Neural cell (in vitro differentiated cells): ENCODE measurements around the gene TBX2. TPM values are rescaled to one million over a fixed set of nuclear protein-coding genes. Genes with fewer than 3 reads are reported as not detected.

Source experiments
- H2AFZ ChIP-seq: fragments of 200-600, 300-800 bp; sonication (generic), shearing (Covaris generic); 2 replicates; pipeline ENCODE4 v1.6.0; 2014; ENCODE audit warnings: low read depth, mild to moderate bottlenecking, antibody characterized with exemption, low read length, moderate library complexity
- H3F3A ChIP-seq: fragments of 200-600 bp; shearing (Covaris generic); 2 replicates; pipeline ENCODE4 v1.6.1; 2016; ENCODE audit warnings: mild to moderate bottlenecking, moderate library complexity, mixed read lengths, antibody characterized with exemption, low read length; ENCODE audit not compliant: insufficient read depth, poor library complexity, severe bottlenecking
- H3K27ac ChIP-seq: fragments of 200-600, 300-800 bp; sonication (generic), shearing (Covaris generic); 2 replicates; pipeline ENCODE4 v1.5.1; 2014; ENCODE audit warnings: mild to moderate bottlenecking, low read length, moderate library complexity
- H3K27me3 ChIP-seq: fragments of 300-800, 200-600 bp; sonication (generic), shearing (Covaris generic); 2 replicates; pipeline ENCODE4 v1.6.0; 2014; ENCODE audit warnings: mild to moderate bottlenecking, low read depth, low read length, moderate library complexity; ENCODE audit not compliant: insufficient read depth
- H3K36me3 ChIP-seq: fragments of 300-800, 200-600 bp; sonication (generic), shearing (Covaris generic); 2 replicates; pipeline ENCODE4 v1.5.1; 2014; ENCODE audit warnings: mild to moderate bottlenecking, antibody characterized with exemption, low read length, moderate library complexity; ENCODE audit not compliant: insufficient read depth
- H3K4me2 ChIP-seq: fragments of 300-800, 200-600 bp; sonication (generic), shearing (Covaris generic); 2 replicates; pipeline ENCODE4 v1.6.0; 2014; ENCODE audit warnings: mild to moderate bottlenecking, low read length
- H3K4me3 ChIP-seq: fragments of 300-800, 200-600 bp; sonication (generic), shearing (Covaris generic); 2 replicates; pipeline ENCODE4 v1.5.1; 2014; ENCODE audit warnings: mild to moderate bottlenecking, low read length, moderate library complexity
- H3K79me2 ChIP-seq: fragments of 200-600 bp; shearing (Covaris generic); replicated peaks from 2 replicates; pipeline ENCODE4 v1.6.0; 2014; ENCODE audit warnings: mild to moderate bottlenecking, low read length, moderate library complexity; ENCODE audit not compliant: insufficient read depth
- H3K9ac ChIP-seq: fragments of 300-800, 200-600 bp; sonication (generic), shearing (Covaris generic); 2 replicates; pipeline ENCODE4 v1.6.1; 2016; ENCODE audit warnings: mild to moderate bottlenecking, low read length, mixed read lengths
- H3K9me2 ChIP-seq: fragments of 200-600 bp; shearing (Covaris generic); 2 replicates; pipeline ENCODE4 v1.6.1; 2016; ENCODE audit warnings: mild to moderate bottlenecking, low read length, mixed read lengths; ENCODE audit not compliant: insufficient read depth
- H3K9me3 ChIP-seq: fragments of 200-600, 300-800 bp; sonication (generic), shearing (Covaris generic); 2 replicates; pipeline ENCODE4 v1.6.1; 2016; ENCODE audit warnings: mild to moderate bottlenecking, mixed run types, low read length, moderate library complexity, mixed read lengths
- H4K20me1 ChIP-seq: fragments of 200-600 bp; shearing (Covaris generic); 2 replicates; pipeline ENCODE4 v1.6.1; 2016; ENCODE audit warnings: mild to moderate bottlenecking, mixed run types; ENCODE audit not compliant: insufficient read depth
- EP300 ChIP-seq: fragments of 450-650 bp; conservative IDR thresholded peaks from 2 replicates; pipeline ENCODE4 v1.6.1; 2014; ENCODE audit warnings: antibody characterized with exemption, mild to moderate bottlenecking, moderate library complexity; ENCODE audit not compliant: poor library complexity, severe bottlenecking
- EZH2 ChIP-seq: fragments of 200-600, 300-800 bp; shearing (Covaris generic), sonication (generic); IDR thresholded peaks from 2 replicates; pipeline ENCODE4 v1.6.1; 2014; ENCODE audit warnings: antibody characterized with exemption, low read length, borderline replicate concordance, mild to moderate bottlenecking; ENCODE audit not compliant: insufficient read depth, poor library complexity, severe bottlenecking
- MXI1 ChIP-seq: fragments of 450-650 bp; conservative IDR thresholded peaks from 2 replicates; pipeline ENCODE4 v1.6.1; 2014; ENCODE audit warnings: antibody characterized with exemption, mild to moderate bottlenecking; ENCODE audit not compliant: poor library complexity, severe bottlenecking
- POLR2AphosphoS5 ChIP-seq: IDR thresholded peaks from 2 replicates; pipeline ENCODE4 v1.6.1; 2012
- RAD21 ChIP-seq: fragments of 450-650 bp; conservative IDR thresholded peaks from 2 replicates; pipeline ENCODE4 v1.6.1; 2014; ENCODE audit warnings: antibody characterized with exemption, mild to moderate bottlenecking, moderate library complexity
- SMC3 ChIP-seq: fragments of 450-650 bp; conservative IDR thresholded peaks from 2 replicates; pipeline ENCODE4 v1.6.1; 2014; ENCODE audit warnings: antibody characterized with exemption, mild to moderate bottlenecking, moderate library complexity; ENCODE audit not compliant: poor library complexity
- TAF1 ChIP-seq: IDR thresholded peaks from 2 replicates; pipeline ENCODE4 v1.6.1; 2012; ENCODE audit warnings: low read depth
- polyA plus RNA-seq: library from polyadenylated mRNA; depleted of rRNA; stranded (reverse); fragments of >200 nt; gene quantifications from 2 replicates; pipeline ENCODE4 v1.2.3, GENCODE V29; 2014
- TF ChIP-seq, protein P1 (sequence below): fragments of 450-650 bp; IDR thresholded peaks from 2 replicates; pipeline ENCODE4 v1.5.1; 2014; ENCODE audit warnings: antibody characterized with exemption, mild to moderate bottlenecking, moderate library complexity; ENCODE audit not compliant: poor library complexity, severe bottlenecking
- TF ChIP-seq, protein P2 (sequence below): IDR thresholded peaks from 2 replicates; pipeline ENCODE4 v1.6.1; 2012; ENCODE audit warnings: borderline replicate concordance

Gene TBX2
- polyA plus RNA-seq, 1 donor from 2014 or later: not detected

DNA sequence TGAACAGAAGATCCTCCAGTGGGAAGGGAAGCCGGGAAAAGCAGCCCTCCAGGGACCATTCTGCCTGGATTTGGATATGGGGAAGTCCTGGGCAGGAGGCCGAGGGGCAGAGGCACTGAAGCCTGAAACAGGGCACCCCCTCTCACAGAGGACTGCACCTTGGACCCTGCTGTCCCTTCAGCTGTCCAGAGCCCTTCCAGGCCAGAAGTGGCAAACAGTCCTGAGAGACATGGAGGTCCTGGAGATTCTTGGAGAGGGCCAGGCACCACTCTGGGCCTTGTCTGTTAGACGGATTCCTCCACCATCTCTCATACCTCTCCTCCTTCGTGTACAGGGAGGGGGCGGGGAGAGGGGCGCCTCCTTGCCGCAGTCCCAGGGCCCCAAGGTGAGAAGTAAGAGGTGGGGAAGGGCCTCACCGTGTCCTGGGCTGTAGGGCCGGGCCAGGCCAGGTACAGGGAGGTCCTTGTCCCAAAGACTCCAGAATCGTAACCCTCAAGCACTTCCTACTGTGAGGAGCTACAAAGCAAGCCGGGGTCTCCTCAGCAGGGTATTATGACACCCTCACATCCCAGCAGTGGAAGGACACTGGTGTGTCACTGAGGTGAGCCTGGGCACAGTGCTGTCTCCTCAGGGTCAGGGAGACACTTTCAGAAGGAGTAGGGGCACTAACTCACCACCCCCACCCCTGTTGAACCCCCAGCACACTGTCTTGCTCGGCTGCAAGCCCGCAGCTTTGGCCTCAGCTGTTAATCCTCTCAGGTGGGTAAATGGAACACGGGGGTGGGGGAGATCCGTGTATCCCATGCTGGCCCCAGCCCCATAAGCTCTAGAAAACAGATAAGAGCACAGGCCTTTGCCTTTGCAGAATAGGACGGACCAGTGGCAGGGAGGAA is 16.6 kb upstream of the TBX2 start:
- Histone ChIP-seq H2AFZ (no peak overlapping the region), H3K79me2 (no peaks in the 10 kb centered on the region), H4K20me1 (no peaks in the 10 kb centered on the region), H3K9me3 (no peaks in the 10 kb centered on the region), H3K4me3 (no peak overlapping the region), H3K27me3 (no peaks in the 10 kb centered on the region), H3K27ac (no peak overlapping the region), H3F3A (no peaks in the 10 kb centered on the region), H3K36me3 (no peaks in the 10 kb centered on the region), H3K4me2 (no peak overlapping the region), H3K9me2 (no peaks in the 10 kb centered on the region), H3K9ac (no peak overlapping the region)
- no peak for TF ChIP-seq RAD21
- TF ChIP-seq EZH2: no peak
- no peak for TF ChIP-seq EP300
- TF ChIP-seq, protein P1, sequence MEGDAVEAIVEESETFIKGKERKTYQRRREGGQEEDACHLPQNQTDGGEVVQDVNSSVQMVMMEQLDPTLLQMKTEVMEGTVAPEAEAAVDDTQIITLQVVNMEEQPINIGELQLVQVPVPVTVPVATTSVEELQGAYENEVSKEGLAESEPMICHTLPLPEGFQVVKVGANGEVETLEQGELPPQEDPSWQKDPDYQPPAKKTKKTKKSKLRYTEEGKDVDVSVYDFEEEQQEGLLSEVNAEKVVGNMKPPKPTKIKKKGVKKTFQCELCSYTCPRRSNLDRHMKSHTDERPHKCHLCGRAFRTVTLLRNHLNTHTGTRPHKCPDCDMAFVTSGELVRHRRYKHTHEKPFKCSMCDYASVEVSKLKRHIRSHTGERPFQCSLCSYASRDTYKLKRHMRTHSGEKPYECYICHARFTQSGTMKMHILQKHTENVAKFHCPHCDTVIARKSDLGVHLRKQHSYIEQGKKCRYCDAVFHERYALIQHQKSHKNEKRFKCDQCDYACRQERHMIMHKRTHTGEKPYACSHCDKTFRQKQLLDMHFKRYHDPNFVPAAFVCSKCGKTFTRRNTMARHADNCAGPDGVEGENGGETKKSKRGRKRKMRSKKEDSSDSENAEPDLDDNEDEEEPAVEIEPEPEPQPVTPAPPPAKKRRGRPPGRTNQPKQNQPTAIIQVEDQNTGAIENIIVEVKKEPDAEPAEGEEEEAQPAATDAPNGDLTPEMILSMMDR: no peak
- TF ChIP-seq, protein P2, sequence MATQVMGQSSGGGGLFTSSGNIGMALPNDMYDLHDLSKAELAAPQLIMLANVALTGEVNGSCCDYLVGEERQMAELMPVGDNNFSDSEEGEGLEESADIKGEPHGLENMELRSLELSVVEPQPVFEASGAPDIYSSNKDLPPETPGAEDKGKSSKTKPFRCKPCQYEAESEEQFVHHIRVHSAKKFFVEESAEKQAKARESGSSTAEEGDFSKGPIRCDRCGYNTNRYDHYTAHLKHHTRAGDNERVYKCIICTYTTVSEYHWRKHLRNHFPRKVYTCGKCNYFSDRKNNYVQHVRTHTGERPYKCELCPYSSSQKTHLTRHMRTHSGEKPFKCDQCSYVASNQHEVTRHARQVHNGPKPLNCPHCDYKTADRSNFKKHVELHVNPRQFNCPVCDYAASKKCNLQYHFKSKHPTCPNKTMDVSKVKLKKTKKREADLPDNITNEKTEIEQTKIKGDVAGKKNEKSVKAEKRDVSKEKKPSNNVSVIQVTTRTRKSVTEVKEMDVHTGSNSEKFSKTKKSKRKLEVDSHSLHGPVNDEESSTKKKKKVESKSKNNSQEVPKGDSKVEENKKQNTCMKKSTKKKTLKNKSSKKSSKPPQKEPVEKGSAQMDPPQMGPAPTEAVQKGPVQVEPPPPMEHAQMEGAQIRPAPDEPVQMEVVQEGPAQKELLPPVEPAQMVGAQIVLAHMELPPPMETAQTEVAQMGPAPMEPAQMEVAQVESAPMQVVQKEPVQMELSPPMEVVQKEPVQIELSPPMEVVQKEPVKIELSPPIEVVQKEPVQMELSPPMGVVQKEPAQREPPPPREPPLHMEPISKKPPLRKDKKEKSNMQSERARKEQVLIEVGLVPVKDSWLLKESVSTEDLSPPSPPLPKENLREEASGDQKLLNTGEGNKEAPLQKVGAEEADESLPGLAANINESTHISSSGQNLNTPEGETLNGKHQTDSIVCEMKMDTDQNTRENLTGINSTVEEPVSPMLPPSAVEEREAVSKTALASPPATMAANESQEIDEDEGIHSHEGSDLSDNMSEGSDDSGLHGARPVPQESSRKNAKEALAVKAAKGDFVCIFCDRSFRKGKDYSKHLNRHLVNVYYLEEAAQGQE: no peak
- no peak for TF ChIP-seq SMC3
- no peak for TF ChIP-seq POLR2AphosphoS5
- no peak for TF ChIP-seq TAF1
- TF ChIP-seq MXI1: no peak

DNA sequence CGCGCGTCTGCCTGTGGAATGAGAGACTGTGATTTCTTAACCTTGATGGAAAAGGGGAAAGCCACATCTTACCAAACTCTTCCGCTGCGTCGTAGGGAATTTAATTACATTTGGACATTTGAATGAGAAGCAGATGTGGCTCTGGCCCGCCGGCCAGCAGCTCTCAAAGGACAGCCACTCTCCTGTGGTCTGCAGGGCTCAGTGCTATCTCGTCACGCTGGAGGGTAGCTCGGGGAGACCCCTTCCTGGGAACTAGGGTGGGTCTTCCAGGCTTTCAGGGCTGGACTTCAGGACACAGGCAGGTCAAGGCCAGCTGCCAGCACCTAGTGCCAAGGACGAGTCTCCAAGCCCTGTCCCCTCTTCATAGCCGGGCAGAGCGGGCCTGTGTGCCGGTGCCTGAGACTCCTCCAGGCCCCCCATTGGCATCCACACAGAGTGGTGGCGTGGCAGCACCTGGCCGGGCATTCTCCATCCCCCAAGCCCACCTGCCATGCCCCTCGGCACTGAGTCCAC is 15.9 kb upstream of the TBX2 start:
- no peaks in the 10 kb centered on the region for H3K9me2 ChIP-seq
- H3F3A ChIP-seq: no peaks in the 10 kb centered on the region
- H3K79me2 ChIP-seq: no peaks in the 10 kb centered on the region
- H3K36me3 ChIP-seq: no peaks in the 10 kb centered on the region
- TF ChIP-seq POLR2AphosphoS5 (no peak), TAF1 (no peak), RAD21 (no peak), EZH2 (no peak), MXI1 (no peak), SMC3 (no peak), EP300 (no peak)
- TF ChIP-seq, protein P1: no peak
- TF ChIP-seq, protein P2: no peak
- no peak overlapping the region for H3K9ac ChIP-seq
- no peak overlapping the region for H2AFZ ChIP-seq
- no peaks in the 10 kb centered on the region for H3K27me3 ChIP-seq
- H3K9me3 ChIP-seq: no peaks in the 10 kb centered on the region
- H3K4me3 ChIP-seq: no peak overlapping the region
- H4K20me1 ChIP-seq: no peaks in the 10 kb centered on the region
- H3K27ac ChIP-seq: no peak overlapping the region
- H3K4me2 ChIP-seq: no peak overlapping the region
